T-helper 9 cell (primary cell): ENCODE measurements around the gene MAMDC4.
"Not testable (repeated sequence)": the region's sequence is repeated elsewhere in the genome, so short reads cannot be mapped to it uniquely, and the experiment has no call there.

ENCODE experiments used
- DNase-seq: peaks from one replicate; pipeline ENCODE4 v3.0.0-alpha.2; 2020

The MAMDC4 gene

GRCh38 chr9:136862849-136863622 lies 10.9 kb downstream of the MAMDC4 start:
- no peak for DNase-seq

DNA sequence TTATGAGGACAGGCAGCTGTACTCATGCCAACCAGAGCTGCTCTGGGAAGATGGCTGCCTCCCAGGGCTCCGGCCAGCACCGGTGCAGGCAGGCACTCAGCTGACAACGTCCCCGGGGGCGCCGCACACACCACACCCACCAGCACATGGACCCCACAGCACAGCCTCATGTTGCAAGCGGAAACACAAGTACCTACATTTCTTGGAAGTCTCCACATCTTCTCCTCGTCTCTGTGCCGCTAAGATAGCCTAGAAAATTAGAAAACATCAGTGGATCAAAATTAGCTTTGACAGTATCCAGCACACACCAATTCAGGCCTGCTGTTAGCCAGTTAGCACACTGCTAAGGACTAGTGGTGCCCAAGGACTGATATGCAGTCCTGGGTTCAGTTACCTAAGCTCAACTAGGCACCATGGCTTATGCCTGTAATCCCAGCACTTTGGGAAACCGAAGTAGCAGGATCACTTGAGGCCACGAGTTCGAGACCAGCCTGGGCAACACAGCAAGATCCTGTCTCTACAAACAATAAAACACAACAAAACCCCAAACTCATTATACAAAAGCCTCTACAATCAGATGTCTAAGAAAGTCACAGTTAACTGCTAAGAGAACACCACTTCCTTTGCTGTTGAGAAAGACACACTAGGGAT lies 11.6 kb downstream of the MAMDC4 start:
- no peak for DNase-seq

DNA sequence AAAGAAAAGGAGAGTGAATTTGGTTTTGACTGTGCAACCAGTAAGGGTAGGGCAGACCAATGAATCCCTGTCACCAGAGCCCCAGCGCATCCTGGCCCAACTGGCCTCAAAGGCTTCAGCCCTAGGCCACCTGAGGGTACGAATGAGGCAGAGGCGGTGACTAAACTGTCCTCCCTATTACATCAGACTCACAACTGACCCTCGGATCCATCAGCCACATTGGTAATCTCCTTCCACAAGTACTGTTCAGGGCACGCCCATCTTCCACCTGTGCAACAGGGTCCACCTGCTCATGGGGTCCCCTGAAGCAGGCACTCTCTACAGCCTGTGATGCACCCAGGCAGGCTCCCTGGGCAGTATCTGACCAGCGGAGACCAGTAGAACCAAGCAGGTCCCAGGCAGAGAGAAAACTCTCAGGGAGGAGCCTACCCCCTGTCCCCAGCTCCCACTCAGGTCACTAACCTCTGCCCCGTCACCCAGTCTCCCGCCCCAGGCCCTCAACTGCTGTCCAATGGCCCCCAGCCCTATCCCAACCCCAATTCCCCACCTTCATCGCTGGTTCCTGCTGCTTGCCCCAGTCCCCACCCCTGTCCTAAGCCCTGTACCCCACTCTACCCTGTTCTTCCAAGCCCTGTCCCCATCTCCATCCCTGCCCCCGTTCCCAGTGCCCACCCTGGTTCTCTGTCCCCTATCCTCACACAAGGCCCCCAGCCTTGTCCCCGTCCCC lies 13.1 kb downstream of the MAMDC4 start:
- DNase-seq: no peak

DNA sequence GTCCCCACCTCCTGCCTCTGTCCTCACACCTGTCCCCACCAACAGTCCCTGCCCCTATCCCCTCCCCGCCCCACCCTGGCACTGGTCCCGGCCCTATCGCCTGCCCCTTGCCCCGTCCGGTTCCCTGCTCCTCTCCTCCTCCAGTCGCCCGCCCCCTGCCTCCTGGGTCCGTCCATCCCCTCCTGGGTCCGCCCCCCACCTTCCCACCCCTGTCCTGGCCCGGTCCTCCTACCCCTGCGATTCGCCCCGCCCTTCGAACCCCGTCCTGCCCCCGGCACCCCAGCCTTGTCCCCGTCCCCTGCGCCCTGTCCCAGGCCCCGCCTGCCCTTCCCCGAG lies 13.6 kb downstream of the MAMDC4 start:
- no peak for DNase-seq

DNA sequence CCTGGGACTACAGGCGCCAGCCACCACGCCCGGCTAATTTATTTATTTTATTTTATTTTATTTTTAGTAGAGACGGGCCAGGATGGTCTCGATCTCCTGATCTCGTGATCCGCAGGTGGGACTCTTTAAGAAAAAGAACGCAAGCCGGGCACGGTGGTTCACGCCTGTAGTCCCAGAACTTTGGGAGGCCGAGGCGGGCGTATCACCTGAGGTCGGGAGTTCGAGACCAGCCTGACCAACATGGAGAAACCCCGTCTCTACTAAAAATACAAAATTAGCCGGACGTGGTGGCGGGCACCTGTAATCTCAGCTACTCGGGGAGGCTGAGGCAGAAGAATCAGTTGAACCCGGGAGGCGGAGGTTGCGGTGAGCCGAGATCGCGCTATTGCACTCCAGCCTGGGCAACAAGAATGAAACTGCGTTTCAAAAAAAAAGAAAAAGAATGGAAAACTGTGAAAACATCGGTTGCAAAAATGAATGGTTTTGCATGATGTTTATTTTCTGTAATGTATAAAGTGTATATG lies 14.8 kb downstream of the MAMDC4 start:
- not testable (repeated sequence) for DNase-seq

GRCh38 chr9:136867480-136867879 lies 15.3 kb downstream of the MAMDC4 start:
- no peak for DNase-seq

DNA sequence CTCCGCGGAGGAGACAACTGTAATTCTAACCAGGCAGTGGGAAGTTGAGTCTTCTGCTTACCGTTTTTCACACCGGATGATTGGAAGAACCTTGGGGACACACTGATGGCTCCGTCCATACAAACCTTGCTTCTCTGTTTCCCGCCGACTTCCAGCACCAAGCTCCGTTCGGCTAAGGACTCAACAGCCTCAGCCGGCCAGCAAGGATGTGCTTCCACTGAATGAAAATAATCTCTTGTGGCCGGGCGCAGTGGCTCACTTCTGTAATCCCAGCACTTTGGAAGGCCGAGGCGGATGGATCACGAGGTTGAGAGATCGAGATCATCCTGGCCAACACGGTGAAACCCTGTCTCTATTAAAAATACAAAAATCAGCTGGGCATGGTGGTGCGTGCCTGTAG lies 15.8 kb downstream of the MAMDC4 start:
- no peak for DNase-seq

DNA sequence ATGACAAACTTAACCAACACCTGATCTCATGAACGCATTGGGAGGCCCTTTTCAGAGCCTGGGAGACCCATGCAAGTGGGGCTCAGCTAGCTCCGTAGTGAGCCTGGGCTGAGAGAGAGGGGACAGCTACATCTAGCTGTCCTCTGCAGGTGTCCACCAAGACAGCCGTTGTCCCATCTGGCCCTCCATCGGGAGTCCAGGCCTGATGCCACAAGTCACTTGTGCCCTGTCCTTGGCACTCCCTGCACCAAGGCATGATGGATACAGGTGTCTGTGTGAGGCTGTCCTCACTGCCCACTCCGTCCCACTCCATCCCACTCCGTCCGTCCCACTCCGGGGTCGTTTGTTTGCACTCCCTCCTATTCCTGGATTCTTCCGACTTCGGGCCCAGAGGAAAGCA lies 16.5 kb downstream of the MAMDC4 start:
- no peak for DNase-seq

- not testable (repeated sequence) for DNase-seq
These were observed 17.5 kb downstream of the MAMDC4 start for GRCh38 chr9:136869611-136870010.

GRCh38 chr9:136875155-136875554 lies 23.0 kb downstream of the MAMDC4 start:
- DNase-seq: no peak

DNA sequence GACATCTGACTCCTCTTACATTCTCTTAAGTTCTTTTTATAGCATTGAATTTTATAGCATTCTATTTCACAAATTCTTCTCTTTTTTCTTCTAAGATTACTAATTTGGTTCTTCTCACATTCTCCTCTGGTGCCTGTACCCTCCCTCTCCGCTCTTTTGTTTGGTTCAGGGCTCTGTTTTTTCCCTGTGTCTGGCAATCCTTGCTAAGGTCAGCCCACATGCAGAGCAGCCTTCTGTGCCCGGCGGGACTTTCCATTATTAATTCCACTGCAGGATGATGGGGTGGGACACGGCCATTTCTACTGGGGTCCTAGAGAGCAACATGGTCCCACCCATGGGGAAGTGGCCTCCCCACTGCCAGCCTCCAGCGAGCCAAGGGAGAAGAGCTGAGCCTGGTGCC lies 24.3 kb downstream of the MAMDC4 start:
- no peak for DNase-seq

DNA sequence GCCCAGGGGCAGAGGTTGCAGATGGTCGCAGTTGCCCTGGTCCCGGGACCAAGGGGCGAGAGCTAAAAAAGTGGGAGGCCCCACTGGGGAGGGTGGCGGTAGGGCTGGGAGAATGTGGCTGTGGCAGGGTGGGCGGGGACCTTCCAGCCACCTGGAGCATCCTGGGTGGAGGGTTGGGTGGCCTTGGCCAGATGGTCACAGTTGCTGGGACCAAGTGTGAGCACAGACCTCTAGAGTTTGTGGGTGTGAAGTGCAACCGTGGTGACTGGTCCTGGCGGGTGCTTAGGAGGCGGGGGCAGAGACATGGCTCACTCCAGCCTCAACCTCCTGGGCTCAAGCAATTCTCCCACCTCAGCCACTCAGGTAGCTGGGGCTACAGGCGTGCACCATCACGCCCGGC lies 28.5 kb downstream of the MAMDC4 start:
- DNase-seq: no peak

GRCh38 chr9:136881691-136882108 lies 29.6 kb downstream of the MAMDC4 start:
- no peak for DNase-seq

DNA sequence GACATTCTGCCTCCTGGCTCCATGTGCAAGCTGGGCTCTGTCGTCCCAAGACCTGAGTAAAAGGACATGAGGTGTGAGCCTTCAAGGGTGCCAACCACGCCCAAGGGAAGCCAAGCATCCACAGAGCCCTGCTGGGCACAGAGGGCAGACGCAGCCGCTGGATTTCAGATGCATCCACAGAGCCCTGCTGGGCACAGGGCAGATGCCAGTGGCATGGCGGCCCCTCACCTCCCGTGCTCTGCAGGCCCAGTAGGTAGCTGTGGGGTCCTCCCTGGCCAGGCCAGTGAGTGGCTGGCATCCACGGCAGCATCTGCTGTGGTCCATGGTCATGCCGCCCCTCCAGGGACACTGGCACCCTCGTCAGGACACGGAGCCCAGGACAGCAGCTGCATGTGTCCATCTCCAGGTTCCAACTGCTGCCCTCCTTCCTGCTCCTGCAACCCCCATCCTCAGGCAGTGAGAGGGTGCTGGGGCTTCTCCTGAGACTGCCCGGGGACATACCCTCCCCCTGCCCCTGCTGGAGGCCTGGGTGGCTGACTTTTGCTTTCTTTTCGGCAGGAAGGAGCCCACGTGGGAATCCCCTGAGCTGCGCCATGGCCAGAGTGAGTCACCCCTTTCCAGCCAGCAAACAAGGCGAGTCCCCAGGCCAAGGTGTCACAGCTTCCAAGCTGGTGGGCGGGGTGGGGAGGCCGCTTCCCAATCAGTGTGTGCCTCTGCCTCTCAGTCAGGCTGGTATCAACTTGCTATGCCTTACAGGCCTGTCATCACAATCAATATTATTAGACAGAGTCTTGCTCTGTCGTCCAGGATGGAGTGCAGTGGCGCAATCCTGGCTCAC lies 30.2 kb downstream of the MAMDC4 start:
- peak; percentile 81 for DNase-seq

- DNase-seq: not testable (repeated sequence)
These were observed 30.8 kb downstream of the MAMDC4 start for GRCh38 chr9:136882947-136883283.

- not testable (repeated sequence) for DNase-seq
These were observed 31.5 kb downstream of the MAMDC4 start for GRCh38 chr9:136883670-136884069.

- peak; percentile 94 for DNase-seq
These were observed 33.9 kb downstream of the MAMDC4 start, which contains the start of gene TRAF2 for GRCh38 chr9:136885950-136886578. TSS of gene TRAF2 (plus strand) at chr9:136886516. CDS start at chr9:136898741, 12,225 bp downstream.

DNA sequence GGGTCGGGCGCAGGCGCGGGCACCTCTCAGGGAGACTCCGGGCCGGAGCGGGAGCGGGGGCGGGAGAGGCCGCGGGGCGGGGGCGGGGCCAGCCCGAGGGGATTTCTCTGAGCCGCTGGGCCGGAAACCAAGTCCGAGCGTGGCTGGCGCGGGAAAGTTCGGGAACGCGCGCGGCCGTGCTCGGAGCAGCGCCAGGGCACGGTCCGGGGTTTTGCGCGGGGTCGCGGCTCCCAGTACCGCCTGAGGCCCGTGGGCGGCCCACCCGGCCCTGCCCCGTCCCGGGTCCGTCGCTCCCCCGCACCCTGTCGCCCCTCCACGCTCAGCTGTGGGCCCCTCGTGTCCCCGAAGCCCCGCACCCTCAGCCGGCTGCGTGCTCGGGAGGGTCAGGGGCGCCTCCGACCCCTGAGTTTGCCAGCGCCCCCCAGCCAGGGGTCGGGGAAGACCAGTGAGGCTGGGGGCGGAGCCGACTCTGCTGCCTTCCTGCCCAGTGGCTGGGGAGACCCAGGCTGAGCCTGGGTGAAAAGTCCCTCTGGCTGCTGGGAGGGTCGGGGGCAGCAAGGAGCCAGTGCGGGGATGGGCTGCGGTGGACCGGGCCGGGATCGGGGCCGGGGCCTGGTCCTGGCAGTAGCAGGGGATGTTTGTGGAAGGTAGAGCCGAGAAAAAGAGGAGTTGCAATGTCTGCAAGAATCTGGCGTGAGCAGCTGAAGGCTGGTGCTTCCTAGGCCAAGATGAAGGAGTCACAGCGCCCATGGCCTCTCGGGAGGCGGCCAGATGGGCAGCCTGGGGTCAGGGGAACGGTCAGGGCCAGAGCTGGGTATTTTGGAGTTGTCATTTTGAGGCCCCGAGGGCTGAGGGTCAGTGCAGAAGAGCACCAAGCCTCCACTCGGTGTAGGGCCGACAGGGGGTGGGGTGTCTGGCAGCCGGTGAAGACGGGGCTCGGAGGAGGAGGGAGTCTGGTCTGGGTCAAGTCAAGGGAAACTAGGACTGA lies 34.8 kb downstream of the MAMDC4 start:
- peak; percentile 79 for DNase-seq

- no peak for DNase-seq
These were observed 36.3 kb downstream of the MAMDC4 start for GRCh38 chr9:136888454-136888853.

GRCh38 chr9:136889858-136890257 lies 37.7 kb downstream of the MAMDC4 start:
- no peak for DNase-seq

DNA sequence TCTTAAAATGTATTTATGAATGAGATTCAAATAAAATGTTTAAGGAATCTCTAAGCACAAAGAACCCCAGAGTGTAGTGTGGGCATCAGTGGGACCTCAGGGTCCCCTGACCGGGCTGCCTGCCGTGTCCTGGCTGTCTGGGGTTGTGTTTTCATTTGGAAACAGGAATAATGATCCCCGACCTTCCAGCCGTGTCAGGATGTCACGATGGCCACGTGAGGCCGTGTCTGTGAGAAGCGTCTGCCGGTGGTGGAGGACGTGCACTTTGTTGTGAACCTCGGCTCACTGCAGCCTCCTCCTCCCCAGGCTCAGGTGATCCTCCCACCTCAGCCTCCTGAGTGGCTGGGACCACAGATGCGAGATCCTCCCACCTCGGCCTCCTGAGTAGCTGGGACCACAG lies 38.5 kb downstream of the MAMDC4 start:
- DNase-seq: no peak
